K562 (cell line): ENCODE results near the gene COX19. TPM values are rescaled to one million over a fixed set of nuclear protein-coding genes. Genes with fewer than 3 reads are reported as not detected.

Experiments used
- ATAC-seq: fragments of 200-7000 bp; cut with Tn5 transposase; 3 replicates; pipeline ENCODE4 v1.9.1; 2020; ENCODE audit warnings: moderate library complexity
- BruUV-seq: library from RNA; stranded (reverse); fragments of 400-500 nt; replicated peaks from 2 replicates; lab custom pipeline; 2021; lab: Mats Ljungman, UMichigan
- CTCF ChIA-PET: fragments of 300-600 bp; formaldehyde crosslinking; extraction: SDS; loops from one replicate; lab custom pipeline; 2021; ENCODE audit warnings: low intra/inter-chr PET ratio; lab: Yijun Ruan, JAX
- POLR2A ChIA-PET: fragments of 300-600, 350-650 bp; sonication (Branson Sonifier 250); formaldehyde crosslinking; extraction: SDS; loops from one replicate; lab custom pipeline; 2021; ENCODE audit warnings: antibody characterized with exemption, inconsistent platforms; lab: Yijun Ruan, JAX
- DNase-seq, 4 experiments: peaks; one replicate each; pipeline versions ENCODE4 v3.0.0 to v3.0.0-alpha.2; 2011 to 2018; ENCODE audit warnings: low spot score in 3 of 4, mixed read lengths in 3 of 4; ENCODE audit errors: extremely low read depth in 1 of 4
- FAIRE-seq: peaks from 2 replicates; lab custom pipeline; 2011; peaks lifted over from hg19 to GRCh38; lab: Jason Lieb, UNC
- H2AFZ ChIP-seq: 2 replicates; pipeline ENCODE4 v1.6.0; 2011; ENCODE audit warnings: low read depth, low read length, control low read depth, inconsistent platforms
- H3K27ac ChIP-seq: fragments of 200-600 bp; 3 replicates; pipeline ENCODE4 v1.8.0; 2011; ENCODE audit warnings: low read depth, mild to moderate bottlenecking, control low read depth, inconsistent platforms, low read length, moderate library complexity, mixed read lengths; ENCODE audit errors: extremely low read depth
- H3K27me3 ChIP-seq, 2 experiments: fragments of 300-600 bp in 1 of 2; 2 replicates in 1 of 2; 3 replicates in 1 of 2; pipeline versions ENCODE4 v1.6.0 to v1.8.0; 2011; ENCODE audit warnings: inconsistent platforms in 2 of 2, low read length in 2 of 2, mild to moderate bottlenecking in 1 of 2, mixed read lengths in 1 of 2, moderate library complexity in 1 of 2; ENCODE audit not compliant: control insufficient read depth in 2 of 2, insufficient read depth in 2 of 2
- H3K36me3 ChIP-seq: fragments of 300-600 bp; 3 replicates; pipeline ENCODE4 v1.8.0; 2011; ENCODE audit warnings: mild to moderate bottlenecking, low read length, inconsistent platforms; ENCODE audit not compliant: control insufficient read depth, insufficient read depth
- H3K4me1 ChIP-seq, 2 experiments: fragments of 200-600 bp in 1 of 2; replicated peaks in 1 of 2; 2 replicates in 1 of 2; 3 replicates in 1 of 2; pipeline versions ENCODE4 v1.5.1 to v1.8.0; 2011; ENCODE audit warnings: inconsistent platforms in 2 of 2, low read length in 2 of 2, mild to moderate bottlenecking in 1 of 2, mixed read lengths in 1 of 2, moderate library complexity in 1 of 2; ENCODE audit not compliant: control insufficient read depth in 2 of 2, insufficient read depth in 2 of 2
- H3K4me2 ChIP-seq: 2 replicates; pipeline ENCODE4 v1.6.1; 2011; ENCODE audit warnings: low read length, control low read depth, inconsistent platforms, mixed read lengths; ENCODE audit not compliant: insufficient read depth
- H3K4me3 ChIP-seq: fragments of 200-600 bp; sonication (generic), shearing (Covaris generic); 2 replicates; pipeline ENCODE4 v1.5.1; 2016; ENCODE audit warnings: control low read depth, inconsistent platforms
- H3K79me2 ChIP-seq: fragments of 200-600 bp; 3 replicates; pipeline ENCODE4 v1.8.0; 2011; ENCODE audit warnings: low read length, inconsistent platforms; ENCODE audit not compliant: control insufficient read depth, insufficient read depth
- H3K9ac ChIP-seq, 2 experiments: 2 replicates each; pipeline versions ENCODE4 v1.6.0 to v1.6.1; 2011; ENCODE audit warnings: low read depth in 2 of 2, low read length in 2 of 2, control low read depth in 1 of 2, inconsistent platforms in 1 of 2, mild to moderate bottlenecking in 1 of 2, mixed read lengths in 1 of 2; ENCODE audit not compliant: insufficient read depth in 1 of 2
- H3K9me1 ChIP-seq: one replicate; pipeline ENCODE4 v1.6.0; 2011; ENCODE audit warnings: inconsistent platforms, mild to moderate bottlenecking, low read length, moderate library complexity; ENCODE audit not compliant: control insufficient read depth, insufficient read depth
- H3K9me3 ChIP-seq: replicated peaks from 2 replicates; pipeline ENCODE4 v1.5.1; 2011; ENCODE audit warnings: low read depth, low read length, inconsistent platforms; ENCODE audit not compliant: control insufficient read depth, insufficient read depth
- H4K20me1 ChIP-seq: replicated peaks from 2 replicates; pipeline ENCODE4 v1.6.1; 2011; ENCODE audit warnings: low read length, inconsistent platforms, mixed read lengths; ENCODE audit not compliant: control insufficient read depth, insufficient read depth
- POLR2G ChIP-seq: fragments of 200-400 bp; formaldehyde crosslinking; IDR thresholded peaks from 2 replicates; pipeline ENCODE4 v1.6.1; 2017; ENCODE audit warnings: low read depth, mild to moderate bottlenecking, antibody characterized with exemption, low read length, moderate library complexity
- RBM22 ChIP-seq: fragments of 200-400 bp; formaldehyde crosslinking; IDR thresholded peaks from 2 replicates; pipeline ENCODE4 v1.6.1; 2018; ENCODE audit warnings: low read length, low read depth; ENCODE audit not compliant: poor library complexity, severe bottlenecking
- YY1 ChIP-seq, 3 experiments: IDR thresholded peaks; 2 replicates each; pipeline ENCODE4 v1.6.1; 2011; ENCODE audit warnings: low read length in 2 of 3, mild to moderate bottlenecking in 2 of 3, moderate library complexity in 2 of 3, borderline replicate concordance in 1 of 3, control low read depth in 1 of 3, low read depth in 1 of 3; ENCODE audit not compliant: insufficient read depth in 3 of 3, insufficient replicate concordance in 2 of 3, control insufficient read depth in 1 of 3, insufficient read length in 1 of 3; ENCODE audit errors: extremely low read depth in 1 of 3
- WGBS: fragments of 100-300 bp; shearing (Covaris generic); methylation state at CpG from one replicate; pipeline ENCODE4 v1.1.6; 2016; ENCODE audit warnings: low coverage, mixed read lengths; ENCODE audit not compliant: insufficient coverage; ENCODE audit errors: missing lambda C conversion rate; 5-methylcytosine and 5-hydroxymethylcytosine counted together
- in situ Hi-C: fragments of 300-500 bp; cut with MboI; formaldehyde crosslinking; loops from 4 replicates; pipeline ENCODE4 v1.15.0; 2018; ENCODE audit warnings: inconsistent platforms, mixed read lengths
- intact Hi-C: fragments of 100-400 bp; cut with micrococcal nuclease; formaldehyde crosslinking; loops from 2 replicates; pipeline ENCODE4 v1.14.2; 2022
- polyA plus RNA-seq, 8 experiments: library from polyadenylated mRNA; depleted of rRNA in 4 of 8; stranded (reverse) in 5 of 8; unstranded in 3 of 8; fragments of >200 nt; fragmentation: Nextera tagmentation in 2 of 8; fragmentation: Illumina TruSeq in 1 of 8; extraction: Ambion mirVana in 2 of 8; extraction: Trizol in 1 of 8; gene quantifications; 2 replicates each; pipeline versions ENCODE4 v1.2.1 to v1.2.3, GENCODE V29; 2011 to 2014; ENCODE audit warnings: inconsistent platforms in 1 of 8, missing spikeins in 1 of 8
- total RNA-seq, 7 experiments: library from RNA; depleted of rRNA in 6 of 7; stranded (reverse); fragments of >200 nt in 6 of 7; fragmentation: Illumina TruSeq in 2 of 7; extraction: Trizol in 2 of 7; gene quantifications; 2 replicates each; pipeline versions ENCODE4 v1.2.1 to v1.2.3, GENCODE V29; 2011 to 2021; ENCODE audit warnings: low replicate concordance in 1 of 7

Gene COX19
- total and polyA plus RNA-seq, 9 of the 15 experiments (the other 6 are each of a cell fraction or from before 2014, with no cell fraction given), result 5.2 to 10.5 (median 7.9) TPM

DNA sequence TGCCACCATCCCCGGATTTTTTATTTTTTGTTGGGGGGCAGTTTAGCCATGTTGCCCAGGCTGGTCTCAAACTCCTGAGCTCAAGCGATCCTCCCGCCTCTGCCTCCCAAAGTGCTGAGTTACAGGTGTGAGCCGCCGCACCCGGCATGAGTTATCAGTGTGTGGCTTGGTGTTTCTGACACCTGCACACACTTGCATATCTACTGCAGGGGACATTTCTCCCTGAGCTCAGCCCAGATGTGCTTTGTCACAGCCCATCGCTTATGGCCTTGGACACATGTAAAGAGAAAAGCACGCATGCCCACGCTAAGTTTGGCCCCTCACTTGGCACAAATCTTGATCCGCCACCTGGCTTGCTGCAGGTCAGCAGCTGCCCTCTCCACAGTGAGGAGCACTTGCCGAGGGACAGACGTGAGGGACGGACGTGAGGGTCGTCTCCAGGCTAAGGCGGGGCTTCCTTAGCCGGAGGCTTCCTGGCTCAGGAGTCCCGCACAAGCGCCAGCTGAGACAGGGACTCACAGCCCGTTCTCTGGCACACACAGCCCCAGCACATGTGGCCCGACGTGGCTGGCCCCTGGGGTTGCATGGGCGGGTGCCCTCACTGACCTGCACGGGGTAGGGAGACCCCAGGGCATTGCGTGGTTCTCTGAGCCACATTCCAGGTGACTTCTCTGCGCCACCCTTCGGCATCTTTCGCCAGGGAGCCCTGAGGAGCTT lies 19.4 kb upstream of the COX19 start:
- BruUV-seq, result no TSS peak
- TF ChIP-seq RBM22, result peak; percentile 46
- no peak for TF ChIP-seq YY1 (IDR thresholded peaks at IDR 0.05; ENCODE audit: borderline replicate concordance in 1 of 3, control insufficient read depth in 1 of 3, extremely low read depth in 1 of 3, insufficient read depth in 3 of 3, insufficient read length in 1 of 3, insufficient replicate concordance in 2 of 3, low read depth in 1 of 3, low read length in 2 of 3)
- TF ChIP-seq POLR2G, result peak; percentile 67
- TF ChIP-seq, all 486 proteins: peak for 2
- Histone ChIP-seq H3K27ac (no peak overlapping the region), H3K79me2 (no peaks in the 10 kb centered on the region), H3K4me1 (peaks cover 0 to 75% of the 10 kb centered on the region in 2 experiments; a peak in 2 of 5 replicates), H3K9ac (peak overlapping the region in 1 of 2 experiments; percentile 71; a peak in 1 of 4 replicates), H3K4me2 (no peak overlapping the region), H3K9me1 (no peaks in the 10 kb centered on the region), H3K4me3 (no peak overlapping the region), H4K20me1 (no peaks in the 10 kb centered on the region), H3K36me3 (peaks cover 14% of the 10 kb centered on the region; the same call in 1 of the 3 replicates), H2AFZ (no peak overlapping the region), H3K27me3 (no peaks in the 10 kb centered on the region), H3K9me3 (no peaks in the 10 kb centered on the region)
- intact Hi-C loops, result no loop called here
- in situ Hi-C loops, result loop anchor here (5.0 to 25.0 kb wide), 3 partner anchors 33 to 168 kb away; partner anchors contain the start of gene ZFAND2A
- FAIRE-seq (no peak), DNase-seq (no peak), ATAC-seq (no peak)
- WGBS, result 62% methylated on average over 27 of the region's 28 CpGs
- ChIA-PET POLR2A (interaction anchor here (0.6 to 1.6 kb wide), 5 partner anchors 20 to 91 kb away, joined by 3 to 6 read pairs (median 3); no protein-coding TSS in a partner anchor), CTCF (interaction anchor here (0.5 to 4.1 kb wide), 6 partner anchors 65 to 438 kb away, joined by 3 to 111 read pairs (median 5); no protein-coding TSS in a partner anchor)
